K562 (cell line): ENCODE results near the gene FAM209A. TPM values are rescaled to one million over a fixed set of nuclear protein-coding genes. Genes with fewer than 3 reads are reported as not detected.

Experiments
- ATAC-seq: fragments of 200-7000 bp; cut with Tn5 transposase; 3 replicates; pipeline ENCODE4 v1.9.1; 2020; ENCODE audit warnings: moderate library complexity
- BruUV-seq: library from RNA; stranded (reverse); fragments of 400-500 nt; replicated peaks from 2 replicates; lab custom pipeline; 2021; lab: Mats Ljungman, UMichigan
- CTCF ChIA-PET: fragments of 300-600 bp; formaldehyde crosslinking; extraction: SDS; loops from one replicate; lab custom pipeline; 2021; ENCODE audit warnings: low intra/inter-chr PET ratio; lab: Yijun Ruan, JAX
- POLR2A ChIA-PET: fragments of 300-600, 350-650 bp; sonication (Branson Sonifier 250); formaldehyde crosslinking; extraction: SDS; loops from one replicate; lab custom pipeline; 2021; ENCODE audit warnings: antibody characterized with exemption, inconsistent platforms; lab: Yijun Ruan, JAX
- DNase-seq, 4 experiments: peaks; one replicate each; pipeline versions ENCODE4 v3.0.0 to v3.0.0-alpha.2; 2011 to 2018; ENCODE audit warnings: low spot score in 3 of 4, mixed read lengths in 3 of 4; ENCODE audit errors: extremely low read depth in 1 of 4
- FAIRE-seq: peaks from 2 replicates; lab custom pipeline; 2011; peaks lifted over from hg19 to GRCh38; lab: Jason Lieb, UNC
- H2AFZ ChIP-seq: 2 replicates; pipeline ENCODE4 v1.6.0; 2011; ENCODE audit warnings: low read depth, low read length, control low read depth, inconsistent platforms
- H3K27ac ChIP-seq: fragments of 200-600 bp; 3 replicates; pipeline ENCODE4 v1.8.0; 2011; ENCODE audit warnings: low read depth, mild to moderate bottlenecking, control low read depth, inconsistent platforms, low read length, moderate library complexity, mixed read lengths; ENCODE audit errors: extremely low read depth
- H3K27me3 ChIP-seq, 2 experiments: fragments of 300-600 bp in 1 of 2; 2 replicates in 1 of 2; 3 replicates in 1 of 2; pipeline versions ENCODE4 v1.6.0 to v1.8.0; 2011; ENCODE audit warnings: inconsistent platforms in 2 of 2, low read length in 2 of 2, mild to moderate bottlenecking in 1 of 2, mixed read lengths in 1 of 2, moderate library complexity in 1 of 2; ENCODE audit not compliant: control insufficient read depth in 2 of 2, insufficient read depth in 2 of 2
- H3K36me3 ChIP-seq: fragments of 300-600 bp; 3 replicates; pipeline ENCODE4 v1.8.0; 2011; ENCODE audit warnings: mild to moderate bottlenecking, low read length, inconsistent platforms; ENCODE audit not compliant: control insufficient read depth, insufficient read depth
- H3K4me1 ChIP-seq, 2 experiments: fragments of 200-600 bp in 1 of 2; replicated peaks in 1 of 2; 2 replicates in 1 of 2; 3 replicates in 1 of 2; pipeline versions ENCODE4 v1.5.1 to v1.8.0; 2011; ENCODE audit warnings: inconsistent platforms in 2 of 2, low read length in 2 of 2, mild to moderate bottlenecking in 1 of 2, mixed read lengths in 1 of 2, moderate library complexity in 1 of 2; ENCODE audit not compliant: control insufficient read depth in 2 of 2, insufficient read depth in 2 of 2
- H3K4me2 ChIP-seq: 2 replicates; pipeline ENCODE4 v1.6.1; 2011; ENCODE audit warnings: low read length, control low read depth, inconsistent platforms, mixed read lengths; ENCODE audit not compliant: insufficient read depth
- H3K4me3 ChIP-seq: fragments of 200-600 bp; sonication (generic), shearing (Covaris generic); 2 replicates; pipeline ENCODE4 v1.5.1; 2016; ENCODE audit warnings: control low read depth, inconsistent platforms
- H3K79me2 ChIP-seq: fragments of 200-600 bp; 3 replicates; pipeline ENCODE4 v1.8.0; 2011; ENCODE audit warnings: low read length, inconsistent platforms; ENCODE audit not compliant: control insufficient read depth, insufficient read depth
- H3K9ac ChIP-seq, 2 experiments: 2 replicates each; pipeline versions ENCODE4 v1.6.0 to v1.6.1; 2011; ENCODE audit warnings: low read depth in 2 of 2, low read length in 2 of 2, control low read depth in 1 of 2, inconsistent platforms in 1 of 2, mild to moderate bottlenecking in 1 of 2, mixed read lengths in 1 of 2; ENCODE audit not compliant: insufficient read depth in 1 of 2
- H3K9me1 ChIP-seq: one replicate; pipeline ENCODE4 v1.6.0; 2011; ENCODE audit warnings: inconsistent platforms, mild to moderate bottlenecking, low read length, moderate library complexity; ENCODE audit not compliant: control insufficient read depth, insufficient read depth
- H3K9me3 ChIP-seq: replicated peaks from 2 replicates; pipeline ENCODE4 v1.5.1; 2011; ENCODE audit warnings: low read depth, low read length, inconsistent platforms; ENCODE audit not compliant: control insufficient read depth, insufficient read depth
- H4K20me1 ChIP-seq: replicated peaks from 2 replicates; pipeline ENCODE4 v1.6.1; 2011; ENCODE audit warnings: low read length, inconsistent platforms, mixed read lengths; ENCODE audit not compliant: control insufficient read depth, insufficient read depth
- CC2D1A ChIP-seq: fragments of 450-650 bp; IDR thresholded peaks from 2 replicates; pipeline ENCODE4 v1.6.1; 2017; ENCODE audit warnings: mild to moderate bottlenecking
- GABPB2 ChIP-seq: fragments of 250-450 bp; sonication (Bioruptor Pico); conservative IDR thresholded peaks from 2 replicates; pipeline ENCODE4 v1.5.1; 2021; ENCODE audit warnings: mild to moderate bottlenecking
- MYNN ChIP-seq, 2 experiments: sonication (generic); formaldehyde crosslinking in 1 of 2; IDR thresholded peaks; 2 replicates each; pipeline versions ENCODE4 v1.5.0 to v1.6.1; 2016 to 2020; ENCODE audit warnings: antibody characterized with exemption in 1 of 2, missing genetic modification reagents in 1 of 2
- NR0B1 ChIP-seq: fragments of 450-650 bp; IDR thresholded peaks from one replicate; pipeline ENCODE4 v1.6.1; 2018; ENCODE audit warnings: mild to moderate bottlenecking, moderate library complexity; ENCODE audit not compliant: partially characterized antibody
- PYGO2 ChIP-seq: fragments of 450-650 bp; IDR thresholded peaks from 2 replicates; pipeline ENCODE4 v1.6.1; 2016; ENCODE audit warnings: mild to moderate bottlenecking, missing genetic modification characterization, moderate library complexity, missing compliant biosample characterization
- SUPT5H ChIP-seq: fragments of 450-650 bp; IDR thresholded peaks from 2 replicates; pipeline ENCODE4 v1.6.1; 2016
- ZNF212 ChIP-seq: fragments of 450-650 bp; formaldehyde crosslinking; IDR thresholded peaks from 2 replicates; pipeline ENCODE4 v1.4.0; 2020; ENCODE audit warnings: mild to moderate bottlenecking
- ZNF280B ChIP-seq: fragments of 250-450 bp; sonication (Bioruptor Pico); IDR thresholded peaks from 2 replicates; pipeline ENCODE4 v1.5.1; 2021; ENCODE audit warnings: mild to moderate bottlenecking
- ZNF695 ChIP-seq: fragments of 450-650 bp; formaldehyde crosslinking; IDR thresholded peaks from 2 replicates; pipeline ENCODE4 v1.4.0; 2020; ENCODE audit warnings: mild to moderate bottlenecking, moderate library complexity
- WGBS: fragments of 100-300 bp; shearing (Covaris generic); methylation state at CpG from one replicate; pipeline ENCODE4 v1.1.6; 2016; ENCODE audit warnings: low coverage, mixed read lengths; ENCODE audit not compliant: insufficient coverage; ENCODE audit errors: missing lambda C conversion rate; 5-methylcytosine and 5-hydroxymethylcytosine counted together
- in situ Hi-C: fragments of 300-500 bp; cut with MboI; formaldehyde crosslinking; loops from 4 replicates; pipeline ENCODE4 v1.15.0; 2018; ENCODE audit warnings: inconsistent platforms, mixed read lengths
- intact Hi-C: fragments of 100-400 bp; cut with micrococcal nuclease; formaldehyde crosslinking; loops from 2 replicates; pipeline ENCODE4 v1.14.2; 2022
- polyA plus RNA-seq, 8 experiments: library from polyadenylated mRNA; depleted of rRNA in 4 of 8; stranded (reverse) in 5 of 8; unstranded in 3 of 8; fragments of >200 nt; fragmentation: Nextera tagmentation in 2 of 8; fragmentation: Illumina TruSeq in 1 of 8; extraction: Ambion mirVana in 2 of 8; extraction: Trizol in 1 of 8; gene quantifications; 2 replicates each; pipeline versions ENCODE4 v1.2.1 to v1.2.3, GENCODE V29; 2011 to 2014; ENCODE audit warnings: inconsistent platforms in 1 of 8, missing spikeins in 1 of 8
- total RNA-seq, 7 experiments: library from RNA; depleted of rRNA in 6 of 7; stranded (reverse); fragments of >200 nt in 6 of 7; fragmentation: Illumina TruSeq in 2 of 7; extraction: Trizol in 2 of 7; gene quantifications; 2 replicates each; pipeline versions ENCODE4 v1.2.1 to v1.2.3, GENCODE V29; 2011 to 2021; ENCODE audit warnings: low replicate concordance in 1 of 7

FAM209A gene
- total and polyA plus RNA-seq, 9 of the 15 experiments (the other 6 are each of a cell fraction or from before 2014, with no cell fraction given) = 0.08 to 0.15 (median 0.11) TPM; not detected in 6

- TF ChIP-seq ZNF280B (CRISPR knock-in tag) (no peak), PYGO2 (tag) (no peak), GABPB2 (CRISPR knock-in tag) (no peak), SUPT5H (no peak), ZNF212 (CRISPR knock-in tag) (no peak), NR0B1 (no peak), MYNN (IDR thresholded peaks at IDR 0.05) (no peak), MYNN (CRISPR knock-in tag; IDR thresholded peaks at IDR 0.05) (no peak)
Measured at GRCh38 chr20:56517211-56517610, 7.3 kb upstream of the FAM209A start (continued).

- POLR2A ChIA-PET = interaction anchor here (0.6 kb wide), 1 partner anchor 58 kb away, joined by 3 read pairs; no protein-coding TSS in a partner anchor
- H3K27me3 ChIP-seq = no peaks in the 10 kb centered on the region
- intact Hi-C loops = no loop called here
- CTCF ChIA-PET = no interaction called here
- H3K4me2 ChIP-seq = no peak overlapping the region
- in situ Hi-C loops = no loop called here
- H2AFZ ChIP-seq = no peak overlapping the region
- no peak for TF ChIP-seq ZNF695 (CRISPR knock-in tag)
- no peak for TF ChIP-seq CC2D1A
- 0 out of 2 replicates have a peak, but pooled peaks cover 2% of the 10 kb centered on the region for H3K9me3 ChIP-seq
- H3K9me1 ChIP-seq = peaks cover 4% of the 10 kb centered on the region
- no peak for ATAC-seq
- no peak for FAIRE-seq
- H3K4me3 ChIP-seq = no peak overlapping the region
- H3K27ac ChIP-seq = no peak overlapping the region
- BruUV-seq = no TSS peak
- DNase-seq = no peak
- no peaks in the 10 kb centered on the region; a peak in 1 of 5 replicates for H3K4me1 ChIP-seq
- no peaks in the 10 kb centered on the region; the same call in 1 of the 2 replicates for H4K20me1 ChIP-seq
- H3K36me3 ChIP-seq = peaks cover 59% of the 10 kb centered on the region; the same call in 2 of the 3 replicates
- H3K79me2 ChIP-seq = no peaks in the 10 kb centered on the region
- WGBS = 93% methylated on average over 7 of the region's 8 CpGs
- H3K9ac ChIP-seq = no peak overlapping the region
Measured at GRCh38 chr20:56517641-56518040, 6.9 kb upstream of the FAM209A start.
